ENCODE data around the gene RBM33. TPM values are rescaled to one million over a fixed set of nuclear protein-coding genes. Genes with fewer than 3 reads are reported as not detected.

RBM33 gene
- total RNA-seq, 2 donors from 2014 or later: 86.8 to 87.1 TPM

DNA sequence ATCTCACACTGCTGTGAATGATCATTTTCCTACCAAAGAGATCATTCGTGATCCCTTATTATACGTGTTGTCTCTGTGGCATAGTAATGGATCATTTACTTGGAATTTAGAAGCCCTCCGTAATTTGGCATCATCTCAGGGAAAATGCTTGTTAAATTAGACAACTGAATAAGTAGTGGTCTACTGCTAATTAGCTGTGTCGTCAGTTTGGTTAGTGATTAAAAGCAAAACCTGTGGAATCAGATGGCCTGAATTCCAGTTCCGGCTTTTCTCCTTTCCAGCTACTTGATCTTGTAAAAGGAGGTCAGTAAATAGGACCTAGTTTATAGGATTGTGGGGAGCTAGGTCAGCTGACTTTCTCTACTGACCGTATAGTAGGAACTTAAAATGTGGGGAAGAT lies 65.6 kb downstream of the RBM33 start:
- WGBS, 2 experiments (ENCODE audit: insufficient coverage in 1 of 2, insufficient read length in 1 of 2): 94 to 99% methylated on average over 6 of the region's 6 CpGs
- TF ChIP-seq, protein P1, sequence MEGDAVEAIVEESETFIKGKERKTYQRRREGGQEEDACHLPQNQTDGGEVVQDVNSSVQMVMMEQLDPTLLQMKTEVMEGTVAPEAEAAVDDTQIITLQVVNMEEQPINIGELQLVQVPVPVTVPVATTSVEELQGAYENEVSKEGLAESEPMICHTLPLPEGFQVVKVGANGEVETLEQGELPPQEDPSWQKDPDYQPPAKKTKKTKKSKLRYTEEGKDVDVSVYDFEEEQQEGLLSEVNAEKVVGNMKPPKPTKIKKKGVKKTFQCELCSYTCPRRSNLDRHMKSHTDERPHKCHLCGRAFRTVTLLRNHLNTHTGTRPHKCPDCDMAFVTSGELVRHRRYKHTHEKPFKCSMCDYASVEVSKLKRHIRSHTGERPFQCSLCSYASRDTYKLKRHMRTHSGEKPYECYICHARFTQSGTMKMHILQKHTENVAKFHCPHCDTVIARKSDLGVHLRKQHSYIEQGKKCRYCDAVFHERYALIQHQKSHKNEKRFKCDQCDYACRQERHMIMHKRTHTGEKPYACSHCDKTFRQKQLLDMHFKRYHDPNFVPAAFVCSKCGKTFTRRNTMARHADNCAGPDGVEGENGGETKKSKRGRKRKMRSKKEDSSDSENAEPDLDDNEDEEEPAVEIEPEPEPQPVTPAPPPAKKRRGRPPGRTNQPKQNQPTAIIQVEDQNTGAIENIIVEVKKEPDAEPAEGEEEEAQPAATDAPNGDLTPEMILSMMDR (conservative IDR thresholded peaks at IDR 0.05): no peak
- H3K36me3 Mint-ChIP-seq (ENCODE audit: low read depth): peaks cover 56% of the 10 kb centered on the region

GRCh38 chr7:155710530-155710929 lies 66.1 kb downstream of the RBM33 start:
- DNase-seq: no peak
- peaks cover 56% of the 10 kb centered on the region for H3K36me3 Mint-ChIP-seq (ENCODE audit: low read depth)
- no peaks in the 10 kb centered on the region for H3K4me1 ChIP-seq (ENCODE audit: control insufficient read depth, insufficient read depth, low read length)
- WGBS, 2 experiments (ENCODE audit: insufficient coverage in 1 of 2, insufficient read length in 1 of 2): 79% methylated on average over 1 of the region's 1 CpG; no CpG with 5 or more reads in 1 of the 2 experiments
- H3K27me3 ChIP-seq (ENCODE audit: control insufficient read depth, insufficient read depth, low read length, poor library complexity, severe bottlenecking): no peaks in the 10 kb centered on the region
- no peaks in the 10 kb centered on the region for H3K27me3 Mint-ChIP-seq (ENCODE audit: insufficient read depth)
- H3K9me3 Mint-ChIP-seq: no peaks in the 10 kb centered on the region
- no peak overlapping the region for H3K27ac Mint-ChIP-seq
- peaks cover 73% of the 10 kb centered on the region for H3K36me3 ChIP-seq (ENCODE audit: control insufficient read depth, insufficient read depth, low read length)
- H3K4me3 ChIP-seq (ENCODE audit: low read length): no peak overlapping the region
- no peaks in the 10 kb centered on the region for H3K9me3 ChIP-seq (ENCODE audit: control insufficient read depth, low read length)
- H3K27ac ChIP-seq (ENCODE audit: low read depth, low read length): no peak overlapping the region
- no peak overlapping the region for H3K9ac ChIP-seq (ENCODE audit: extremely low read depth, low read length, poor library complexity, severe bottlenecking)
- peaks cover 7% of the 10 kb centered on the region for H3K4me1 Mint-ChIP-seq
- TF ChIP-seq, protein P1 (conservative IDR thresholded peaks at IDR 0.05): no peak
- H3K4me3 Mint-ChIP-seq: no peak overlapping the region

More for the DNA sequence above, 65.6 kb downstream of the RBM33 start:
- no peaks in the 10 kb centered on the region for H3K27me3 ChIP-seq (ENCODE audit: control insufficient read depth, insufficient read depth, low read length, poor library complexity, severe bottlenecking)
- no peaks in the 10 kb centered on the region for H3K9me3 ChIP-seq (ENCODE audit: control insufficient read depth, low read length)
- no peak overlapping the region for H3K4me3 ChIP-seq (ENCODE audit: low read length)
- H3K27me3 Mint-ChIP-seq (ENCODE audit: insufficient read depth): no peaks in the 10 kb centered on the region
- peaks cover 2% of the 10 kb centered on the region for H3K4me1 Mint-ChIP-seq
- DNase-seq: no peak
- H3K9me3 Mint-ChIP-seq: no peaks in the 10 kb centered on the region
- H3K27ac Mint-ChIP-seq: no peak overlapping the region
- H3K9ac ChIP-seq (ENCODE audit: extremely low read depth, low read length, poor library complexity, severe bottlenecking): no peak overlapping the region
- H3K27ac ChIP-seq (ENCODE audit: low read depth, low read length): no peak overlapping the region
- H3K36me3 ChIP-seq (ENCODE audit: control insufficient read depth, insufficient read depth, low read length): peaks cover 77% of the 10 kb centered on the region
- H3K4me3 Mint-ChIP-seq: no peak overlapping the region
- H3K4me1 ChIP-seq (ENCODE audit: control insufficient read depth, insufficient read depth, low read length): no peaks in the 10 kb centered on the region

DNA sequence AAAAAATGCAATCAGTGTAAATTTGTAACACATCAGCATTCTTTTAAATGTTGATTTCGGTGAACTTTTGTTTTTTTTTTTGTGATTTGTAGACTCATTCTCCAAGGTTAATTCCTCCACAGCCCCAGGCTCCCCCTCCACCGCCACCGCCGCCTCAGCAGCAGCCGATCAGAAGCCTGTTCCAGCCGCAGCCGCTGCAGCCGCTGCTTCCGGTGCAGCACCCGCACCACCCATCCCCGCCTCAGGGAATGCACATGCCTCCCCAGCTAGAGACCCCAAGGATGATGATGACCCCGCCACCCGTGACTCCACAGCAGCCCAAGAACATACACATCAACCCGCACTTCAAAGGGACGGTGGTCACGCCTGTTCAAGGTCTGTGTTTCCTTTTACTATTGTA lies 66.6 kb downstream of the RBM33 start:
- no peak overlapping the region for H3K9ac ChIP-seq (ENCODE audit: extremely low read depth, low read length, poor library complexity, severe bottlenecking)
- no peaks in the 10 kb centered on the region for H3K9me3 ChIP-seq (ENCODE audit: control insufficient read depth, low read length)
- Mint-ChIP-seq H3K27ac (no peak overlapping the region), H3K27me3 (ENCODE audit: insufficient read depth) (no peaks in the 10 kb centered on the region), H3K9me3 (no peaks in the 10 kb centered on the region), H3K4me1 (peaks cover 7% of the 10 kb centered on the region), H3K4me3 (no peak overlapping the region), H3K36me3 (ENCODE audit: low read depth) (peaks cover 56% of the 10 kb centered on the region)
- DNase-seq: no peak
- H3K36me3 ChIP-seq (ENCODE audit: control insufficient read depth, insufficient read depth, low read length): peaks cover 74% of the 10 kb centered on the region
- no peaks in the 10 kb centered on the region for H3K4me1 ChIP-seq (ENCODE audit: control insufficient read depth, insufficient read depth, low read length)
- H3K27me3 ChIP-seq (ENCODE audit: control insufficient read depth, insufficient read depth, low read length, poor library complexity, severe bottlenecking): no peaks in the 10 kb centered on the region
- TF ChIP-seq, protein P1 (conservative IDR thresholded peaks at IDR 0.05): no peak
- no peak overlapping the region for H3K4me3 ChIP-seq (ENCODE audit: low read length)
- H3K27ac ChIP-seq (ENCODE audit: low read depth, low read length): no peak overlapping the region
- WGBS, 2 experiments (ENCODE audit: insufficient coverage in 1 of 2, insufficient read length in 1 of 2): 96 to 97% methylated on average over 13 to 16 of the region's 16 CpGs
